ENCODE data around the gene NEK9.

The NEK9 gene

DNA sequence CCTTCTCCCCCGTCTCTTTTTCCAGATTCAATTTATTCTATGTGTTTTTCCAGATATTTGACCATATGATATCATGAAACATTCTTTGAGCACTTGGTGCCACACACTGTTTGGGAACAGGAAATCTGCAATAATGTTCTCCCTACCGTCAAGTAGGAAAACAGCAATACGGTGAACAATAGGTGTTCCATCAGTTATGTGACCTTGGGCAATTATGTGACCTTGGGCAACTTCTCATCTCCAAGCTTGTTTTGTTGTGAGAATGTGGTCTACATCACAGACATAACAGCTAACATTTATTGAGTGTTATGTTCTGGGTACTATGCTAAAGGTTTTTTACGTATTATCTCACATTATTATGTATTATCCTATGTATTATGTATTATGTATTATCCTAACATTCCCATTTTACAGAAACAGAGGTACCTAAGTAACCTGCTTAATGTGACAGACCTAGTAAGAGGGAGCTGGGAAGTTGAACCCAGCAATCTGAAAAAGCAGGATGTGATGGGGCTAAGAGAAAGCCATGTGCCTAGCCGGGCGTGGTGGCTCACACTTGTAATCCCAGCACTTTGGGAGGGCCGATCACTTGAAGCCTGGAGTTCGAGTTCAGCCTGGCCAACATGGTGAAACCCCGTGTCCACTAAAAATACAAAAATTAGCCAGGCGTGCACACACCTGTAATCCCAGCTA, 1.2 kb upstream of the NEK9 start (continued):
- TF ChIP-seq ZNF8 (CRISPR knock-in tag; IDR thresholded peaks at IDR 0.05) (no peak), TOX (CRISPR knock-in tag; IDR thresholded peaks at IDR 0.05; ENCODE audit: borderline replicate concordance) (no peak), ZFP30 (CRISPR knock-in tag; IDR thresholded peaks at IDR 0.05) (no peak), ARNTL (CRISPR knock-in tag; IDR thresholded peaks at IDR 0.05; ENCODE audit: borderline replicate concordance, low read depth) (no peak)
- TF ChIP-seq, protein P1, sequence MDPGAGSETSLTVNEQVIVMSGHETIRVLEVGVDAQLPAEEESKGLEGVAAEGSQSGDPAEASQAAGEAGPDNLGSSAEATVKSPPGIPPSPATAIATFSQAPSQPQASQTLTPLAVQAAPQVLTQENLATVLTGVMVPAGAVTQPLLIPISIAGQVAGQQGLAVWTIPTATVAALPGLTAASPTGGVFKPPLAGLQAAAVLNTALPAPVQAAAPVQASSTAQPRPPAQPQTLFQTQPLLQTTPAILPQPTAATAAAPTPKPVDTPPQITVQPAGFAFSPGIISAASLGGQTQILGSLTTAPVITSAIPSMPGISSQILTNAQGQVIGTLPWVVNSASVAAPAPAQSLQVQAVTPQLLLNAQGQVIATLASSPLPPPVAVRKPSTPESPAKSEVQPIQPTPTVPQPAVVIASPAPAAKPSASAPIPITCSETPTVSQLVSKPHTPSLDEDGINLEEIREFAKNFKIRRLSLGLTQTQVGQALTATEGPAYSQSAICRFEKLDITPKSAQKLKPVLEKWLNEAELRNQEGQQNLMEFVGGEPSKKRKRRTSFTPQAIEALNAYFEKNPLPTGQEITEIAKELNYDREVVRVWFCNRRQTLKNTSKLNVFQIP (CRISPR knock-in tag; IDR thresholded peaks at IDR 0.05; ENCODE audit: borderline replicate concordance, low read depth) = no peak

DNA sequence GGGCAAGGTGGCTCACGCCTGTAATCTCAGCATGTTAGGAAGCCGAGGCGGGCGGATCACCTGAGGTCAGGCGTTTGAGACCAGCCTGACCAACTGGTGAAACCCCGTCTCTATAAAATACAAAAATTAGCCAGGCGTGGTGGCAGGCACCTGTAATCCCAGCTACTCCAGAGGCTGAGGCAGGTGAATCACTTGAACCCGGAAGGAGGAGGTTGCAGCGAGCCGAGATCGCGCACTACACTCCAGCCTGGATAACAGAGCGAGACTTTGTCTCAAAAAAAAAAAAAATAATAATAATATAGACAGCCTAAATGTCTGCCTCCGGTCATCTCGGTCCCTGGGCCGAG, 599 bp upstream of the NEK9 start:
- peak; percentile 3 for ATAC-seq

DNA sequence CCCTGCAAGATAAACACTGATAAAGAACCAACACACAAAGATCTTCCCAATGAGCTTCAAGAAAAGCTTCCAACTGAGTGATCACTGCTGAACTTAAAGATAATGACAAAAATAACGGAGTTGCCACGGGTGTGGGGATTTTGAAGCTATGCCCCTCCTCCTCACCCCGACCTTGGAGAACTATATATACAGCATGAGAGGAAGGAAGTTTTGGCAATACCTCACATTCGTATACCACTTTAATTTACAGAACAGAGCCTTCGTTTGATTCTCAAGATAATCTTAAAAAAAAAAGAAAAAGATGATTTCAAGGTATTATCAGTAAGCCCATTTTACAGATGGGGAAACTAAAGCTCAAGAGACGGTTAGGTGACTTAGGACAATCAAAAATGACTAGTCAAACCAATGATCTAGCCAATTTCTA, 715 bp downstream of the NEK9 start:
- ATAC-seq = no peak
- no peak for TF ChIP-seq ZC3H10 (CRISPR knock-in tag; IDR thresholded peaks at IDR 0.05)
- no peak for TF ChIP-seq TCF4 (CRISPR knock-in tag; IDR thresholded peaks at IDR 0.05; ENCODE audit: borderline replicate concordance)
- no peak for TF ChIP-seq SNAI2 (CRISPR knock-in tag; IDR thresholded peaks at IDR 0.05)

DNA sequence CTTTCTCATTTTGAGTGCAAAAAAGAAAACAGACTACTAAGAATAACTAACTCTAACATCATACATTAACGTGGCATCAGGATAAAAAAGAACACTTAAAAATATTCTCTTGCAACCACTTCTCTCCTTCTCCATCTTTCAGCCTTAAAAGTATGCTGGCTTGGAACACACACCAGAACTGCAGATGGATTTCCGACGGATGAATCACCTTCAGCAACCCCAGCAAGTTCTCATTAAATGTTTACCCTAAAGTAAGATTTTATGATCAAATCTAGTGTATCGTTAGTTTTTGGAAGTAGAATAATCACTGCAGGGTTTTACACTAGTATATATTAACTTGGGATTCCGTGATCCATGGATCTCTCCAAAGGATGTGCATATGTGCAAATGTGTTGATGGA, 1.2 kb downstream of the NEK9 start:
- peak; percentile 35 for ATAC-seq
- no peak for TF ChIP-seq ZNF8 (CRISPR knock-in tag; IDR thresholded peaks at IDR 0.05)
- TF ChIP-seq, protein P2, sequence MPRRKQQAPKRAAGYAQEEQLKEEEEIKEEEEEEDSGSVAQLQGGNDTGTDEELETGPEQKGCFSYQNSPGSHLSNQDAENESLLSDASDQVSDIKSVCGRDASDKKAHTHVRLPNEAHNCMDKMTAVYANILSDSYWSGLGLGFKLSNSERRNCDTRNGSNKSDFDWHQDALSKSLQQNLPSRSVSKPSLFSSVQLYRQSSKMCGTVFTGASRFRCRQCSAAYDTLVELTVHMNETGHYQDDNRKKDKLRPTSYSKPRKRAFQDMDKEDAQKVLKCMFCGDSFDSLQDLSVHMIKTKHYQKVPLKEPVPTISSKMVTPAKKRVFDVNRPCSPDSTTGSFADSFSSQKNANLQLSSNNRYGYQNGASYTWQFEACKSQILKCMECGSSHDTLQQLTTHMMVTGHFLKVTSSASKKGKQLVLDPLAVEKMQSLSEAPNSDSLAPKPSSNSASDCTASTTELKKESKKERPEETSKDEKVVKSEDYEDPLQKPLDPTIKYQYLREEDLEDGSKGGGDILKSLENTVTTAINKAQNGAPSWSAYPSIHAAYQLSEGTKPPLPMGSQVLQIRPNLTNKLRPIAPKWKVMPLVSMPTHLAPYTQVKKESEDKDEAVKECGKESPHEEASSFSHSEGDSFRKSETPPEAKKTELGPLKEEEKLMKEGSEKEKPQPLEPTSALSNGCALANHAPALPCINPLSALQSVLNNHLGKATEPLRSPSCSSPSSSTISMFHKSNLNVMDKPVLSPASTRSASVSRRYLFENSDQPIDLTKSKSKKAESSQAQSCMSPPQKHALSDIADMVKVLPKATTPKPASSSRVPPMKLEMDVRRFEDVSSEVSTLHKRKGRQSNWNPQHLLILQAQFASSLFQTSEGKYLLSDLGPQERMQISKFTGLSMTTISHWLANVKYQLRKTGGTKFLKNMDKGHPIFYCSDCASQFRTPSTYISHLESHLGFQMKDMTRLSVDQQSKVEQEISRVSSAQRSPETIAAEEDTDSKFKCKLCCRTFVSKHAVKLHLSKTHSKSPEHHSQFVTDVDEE (CRISPR knock-in tag; IDR thresholded peaks at IDR 0.05) = no peak
- no peak for TF ChIP-seq ZFP3 (CRISPR knock-in tag; IDR thresholded peaks at IDR 0.05)
- TF ChIP-seq, protein P3, sequence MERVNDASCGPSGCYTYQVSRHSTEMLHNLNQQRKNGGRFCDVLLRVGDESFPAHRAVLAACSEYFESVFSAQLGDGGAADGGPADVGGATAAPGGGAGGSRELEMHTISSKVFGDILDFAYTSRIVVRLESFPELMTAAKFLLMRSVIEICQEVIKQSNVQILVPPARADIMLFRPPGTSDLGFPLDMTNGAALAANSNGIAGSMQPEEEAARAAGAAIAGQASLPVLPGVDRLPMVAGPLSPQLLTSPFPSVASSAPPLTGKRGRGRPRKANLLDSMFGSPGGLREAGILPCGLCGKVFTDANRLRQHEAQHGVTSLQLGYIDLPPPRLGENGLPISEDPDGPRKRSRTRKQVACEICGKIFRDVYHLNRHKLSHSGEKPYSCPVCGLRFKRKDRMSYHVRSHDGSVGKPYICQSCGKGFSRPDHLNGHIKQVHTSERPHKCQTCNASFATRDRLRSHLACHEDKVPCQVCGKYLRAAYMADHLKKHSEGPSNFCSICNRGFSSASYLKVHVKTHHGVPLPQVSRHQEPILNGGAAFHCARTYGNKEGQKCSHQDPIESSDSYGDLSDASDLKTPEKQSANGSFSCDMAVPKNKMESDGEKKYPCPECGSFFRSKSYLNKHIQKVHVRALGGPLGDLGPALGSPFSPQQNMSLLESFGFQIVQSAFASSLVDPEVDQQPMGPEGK (CRISPR knock-in tag; IDR thresholded peaks at IDR 0.05; ENCODE audit: borderline replicate concordance) = no peak
- TF ChIP-seq TCF4 (CRISPR knock-in tag; IDR thresholded peaks at IDR 0.05; ENCODE audit: borderline replicate concordance) = no peak
- TF ChIP-seq, protein P4, sequence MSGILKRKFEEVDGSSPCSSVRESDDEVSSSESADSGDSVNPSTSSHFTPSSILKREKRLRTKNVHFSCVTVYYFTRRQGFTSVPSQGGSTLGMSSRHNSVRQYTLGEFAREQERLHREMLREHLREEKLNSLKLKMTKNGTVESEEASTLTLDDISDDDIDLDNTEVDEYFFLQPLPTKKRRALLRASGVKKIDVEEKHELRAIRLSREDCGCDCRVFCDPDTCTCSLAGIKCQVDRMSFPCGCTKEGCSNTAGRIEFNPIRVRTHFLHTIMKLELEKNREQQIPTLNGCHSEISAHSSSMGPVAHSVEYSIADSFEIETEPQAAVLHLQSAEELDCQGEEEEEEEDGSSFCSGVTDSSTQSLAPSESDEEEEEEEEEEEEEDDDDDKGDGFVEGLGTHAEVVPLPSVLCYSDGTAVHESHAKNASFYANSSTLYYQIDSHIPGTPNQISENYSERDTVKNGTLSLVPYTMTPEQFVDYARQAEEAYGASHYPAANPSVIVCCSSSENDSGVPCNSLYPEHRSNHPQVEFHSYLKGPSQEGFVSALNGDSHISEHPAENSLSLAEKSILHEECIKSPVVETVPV (CRISPR knock-in tag; IDR thresholded peaks at IDR 0.05) = no peak
- TF ChIP-seq BACH2 (CRISPR knock-in tag; IDR thresholded peaks at IDR 0.05; ENCODE audit: borderline replicate concordance) = no peak
- no peak for TF ChIP-seq PPARA (CRISPR knock-in tag; IDR thresholded peaks at IDR 0.05; ENCODE audit: borderline replicate concordance)
- TF ChIP-seq ESRRG (CRISPR knock-in tag; IDR thresholded peaks at IDR 0.05) = no peak
- no peak for TF ChIP-seq ZFP30 (CRISPR knock-in tag; IDR thresholded peaks at IDR 0.05)
- TF ChIP-seq CSDC2 (CRISPR knock-in tag; IDR thresholded peaks at IDR 0.05) = no peak
- no peak for TF ChIP-seq ISL1 (CRISPR knock-in tag; IDR thresholded peaks at IDR 0.05)
- TF ChIP-seq TOX (CRISPR knock-in tag; IDR thresholded peaks at IDR 0.05; ENCODE audit: borderline replicate concordance) = no peak
- TF ChIP-seq ZNF70 (CRISPR knock-in tag; IDR thresholded peaks at IDR 0.05) = no peak
- no peak for TF ChIP-seq GLIS3 (CRISPR knock-in tag; IDR thresholded peaks at IDR 0.05)
- TF ChIP-seq, protein P1 (CRISPR knock-in tag; IDR thresholded peaks at IDR 0.05; ENCODE audit: borderline replicate concordance, low read depth) = no peak
- TF ChIP-seq, protein P5, sequence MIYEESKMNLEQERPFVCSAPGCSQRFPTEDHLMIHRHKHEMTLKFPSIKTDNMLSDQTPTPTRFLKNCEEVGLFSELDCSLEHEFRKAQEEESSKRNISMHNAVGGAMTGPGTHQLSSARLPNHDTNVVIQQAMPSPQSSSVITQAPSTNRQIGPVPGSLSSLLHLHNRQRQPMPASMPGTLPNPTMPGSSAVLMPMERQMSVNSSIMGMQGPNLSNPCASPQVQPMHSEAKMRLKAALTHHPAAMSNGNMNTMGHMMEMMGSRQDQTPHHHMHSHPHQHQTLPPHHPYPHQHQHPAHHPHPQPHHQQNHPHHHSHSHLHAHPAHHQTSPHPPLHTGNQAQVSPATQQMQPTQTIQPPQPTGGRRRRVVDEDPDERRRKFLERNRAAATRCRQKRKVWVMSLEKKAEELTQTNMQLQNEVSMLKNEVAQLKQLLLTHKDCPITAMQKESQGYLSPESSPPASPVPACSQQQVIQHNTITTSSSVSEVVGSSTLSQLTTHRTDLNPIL (CRISPR knock-in tag; IDR thresholded peaks at IDR 0.05; ENCODE audit: low read depth) = no peak
- no peak for TF ChIP-seq ARNTL (CRISPR knock-in tag; IDR thresholded peaks at IDR 0.05; ENCODE audit: borderline replicate concordance, low read depth)
- TF ChIP-seq ZC3H10 (CRISPR knock-in tag; IDR thresholded peaks at IDR 0.05) = no peak

All from SK-N-SH treated with all-trans-retinoic acid at 6 μM for 48 hours (cell line).